NT2/D1 (cell line): ENCODE data around the gene SLC25A13.

Experiments used
- DNase-seq: peaks from one replicate; pipeline ENCODE4 v3.0.0-alpha.2; 2011; ENCODE audit warnings: low read depth, low spot score
- H3K27me3 ChIP-seq: 2 replicates; pipeline ENCODE4 v1.6.0; 2011; ENCODE audit warnings: mild to moderate bottlenecking; ENCODE audit not compliant: insufficient read length, insufficient read depth
- H3K36me3 ChIP-seq: 2 replicates; pipeline ENCODE4 v1.6.1; 2011; ENCODE audit warnings: mild to moderate bottlenecking, low read length, mixed read lengths; ENCODE audit not compliant: insufficient read depth, insufficient read length
- H3K4me1 ChIP-seq: 2 replicates; pipeline ENCODE4 v1.5.1; 2011; ENCODE audit not compliant: insufficient read depth, insufficient read length
- H3K4me3 ChIP-seq: 2 replicates; pipeline ENCODE4 v1.5.1; 2011; ENCODE audit warnings: low read depth; ENCODE audit not compliant: insufficient read length
- H3K9ac ChIP-seq: 2 replicates; pipeline ENCODE4 v1.6.0; 2011; ENCODE audit warnings: low read depth; ENCODE audit not compliant: insufficient read length
- H3K9me3 ChIP-seq: 2 replicates; pipeline ENCODE4 v1.5.1; 2011; ENCODE audit warnings: mild to moderate bottlenecking, low read length; ENCODE audit not compliant: insufficient read depth
- SUZ12 ChIP-seq: IDR thresholded peaks from 2 replicates; pipeline ENCODE4 v1.6.1; 2011; ENCODE audit not compliant: insufficient read length, insufficient read depth; ENCODE audit errors: extremely low read depth
- YY1 ChIP-seq: IDR thresholded peaks from 2 replicates; pipeline ENCODE4 v1.6.1; 2011; ENCODE audit not compliant: insufficient read length, insufficient read depth
- ZNF274 ChIP-seq: IDR thresholded peaks from 2 replicates; pipeline ENCODE4 v1.6.1; 2011; ENCODE audit warnings: mild to moderate bottlenecking, low read depth, low read length

SLC25A13 gene

GRCh38 chr7:96184783-96185182 is 137.1 kb downstream of the SLC25A13 start:
- H3K4me3 ChIP-seq: no peak overlapping the region
- no peak overlapping the region for H3K9ac ChIP-seq
- no peak for DNase-seq
- no peaks in the 10 kb centered on the region for H3K4me1 ChIP-seq
- no peaks in the 10 kb centered on the region for H3K27me3 ChIP-seq
- peaks cover 22% of the 10 kb centered on the region for H3K36me3 ChIP-seq
- H3K9me3 ChIP-seq: no peaks in the 10 kb centered on the region
- TF ChIP-seq YY1 (no peak), SUZ12 (no peak), ZNF274 (no peak)

DNA sequence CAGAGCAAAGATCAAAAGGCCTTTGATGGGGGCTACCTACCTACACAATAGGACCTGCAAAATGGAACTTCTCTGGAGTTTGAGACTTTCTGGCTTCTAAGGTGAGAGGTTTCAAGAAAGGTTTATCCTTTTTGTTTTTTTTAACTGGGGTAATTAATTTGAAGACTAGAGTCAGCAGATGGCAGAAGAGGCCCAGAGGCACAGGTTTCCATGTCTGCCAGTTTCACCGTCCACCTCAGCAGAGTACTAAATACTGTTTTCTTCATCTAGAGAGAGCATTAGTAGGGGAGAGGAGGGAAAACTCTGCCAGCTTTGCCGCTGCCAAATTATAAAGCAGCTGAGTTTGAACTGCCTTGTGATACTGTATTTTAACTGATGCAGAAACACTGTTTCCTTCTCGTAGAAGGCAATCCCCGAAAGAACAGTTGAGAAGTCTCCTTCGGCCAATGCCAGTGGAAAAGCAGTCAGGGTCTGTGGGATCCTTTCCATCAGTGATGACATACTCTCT is 138.7 kb downstream of the SLC25A13 start:
- no peaks in the 10 kb centered on the region for H3K9me3 ChIP-seq
- H3K36me3 ChIP-seq: peaks cover 19% of the 10 kb centered on the region
- no peaks in the 10 kb centered on the region for H3K27me3 ChIP-seq
- H3K9ac ChIP-seq: no peak overlapping the region
- DNase-seq: no peak
- no peaks in the 10 kb centered on the region for H3K4me1 ChIP-seq
- no peak overlapping the region for H3K4me3 ChIP-seq
- no peak for TF ChIP-seq YY1
- TF ChIP-seq ZNF274: no peak
- TF ChIP-seq SUZ12: no peak

DNA sequence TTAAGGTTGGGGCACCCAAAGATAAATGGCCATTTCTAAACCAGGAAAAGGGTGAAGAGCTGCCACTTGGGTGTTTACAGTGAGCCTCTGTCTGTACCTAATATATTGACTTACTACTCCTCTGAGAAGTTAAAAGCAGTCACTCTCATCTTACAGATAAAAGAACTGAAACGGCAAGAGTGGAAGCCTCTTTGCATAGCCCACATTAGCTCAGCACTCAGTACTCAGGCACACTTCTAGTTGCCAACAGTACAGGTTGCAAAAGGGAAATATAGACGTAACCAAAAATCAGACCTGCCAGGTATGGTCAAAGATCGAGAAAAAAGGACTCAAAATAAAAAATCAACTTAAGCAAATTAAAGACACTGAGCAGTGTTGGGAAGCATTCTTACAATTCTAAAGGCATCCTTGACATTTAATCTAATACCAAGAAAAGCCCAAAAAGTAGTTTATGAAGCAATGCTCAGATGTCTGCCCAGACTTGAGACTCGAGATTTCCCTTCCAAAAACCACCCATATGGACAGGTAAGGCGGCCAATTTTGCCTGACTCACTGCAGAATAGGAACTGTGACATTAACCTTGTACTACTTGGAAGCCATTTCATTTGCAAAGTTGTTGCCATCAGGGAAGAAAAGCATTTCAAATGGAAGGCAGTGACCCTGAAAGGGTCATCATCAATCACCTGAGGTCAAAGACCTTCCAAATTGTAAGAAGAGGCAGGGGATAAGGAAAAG is 139.3 kb downstream of the SLC25A13 start:
- no peaks in the 10 kb centered on the region for H3K4me1 ChIP-seq
- no peaks in the 10 kb centered on the region for H3K27me3 ChIP-seq
- DNase-seq: no peak
- no peak overlapping the region for H3K9ac ChIP-seq
- no peaks in the 10 kb centered on the region for H3K9me3 ChIP-seq
- H3K4me3 ChIP-seq: no peak overlapping the region
- no peak for TF ChIP-seq ZNF274
- TF ChIP-seq YY1: no peak
- no peak for TF ChIP-seq SUZ12
- peaks cover 19% of the 10 kb centered on the region for H3K36me3 ChIP-seq

- Histone ChIP-seq H3K4me1 (no peaks in the 10 kb centered on the region), H3K9me3 (no peaks in the 10 kb centered on the region), H3K4me3 (no peak overlapping the region), H3K27me3 (no peaks in the 10 kb centered on the region), H3K9ac (no peak overlapping the region), H3K36me3 (peaks cover 24% of the 10 kb centered on the region)
- TF ChIP-seq SUZ12 (no peak), YY1 (no peak), ZNF274 (no peak)
- no peak for DNase-seq
These were observed 140.7 kb downstream of the SLC25A13 start for GRCh38 chr7:96181174-96181573.

GRCh38 chr7:96179837-96180236 is 142.1 kb downstream of the SLC25A13 start:
- peaks cover 21% of the 10 kb centered on the region for H3K36me3 ChIP-seq

GRCh38 chr7:96179341-96179740 is 142.6 kb downstream of the SLC25A13 start:
- peaks cover 17% of the 10 kb centered on the region for H3K36me3 ChIP-seq
- no peak overlapping the region for H3K9ac ChIP-seq
- no peaks in the 10 kb centered on the region for H3K4me1 ChIP-seq
- H3K4me3 ChIP-seq: no peak overlapping the region
- no peaks in the 10 kb centered on the region for H3K27me3 ChIP-seq
- no peaks in the 10 kb centered on the region for H3K9me3 ChIP-seq
- TF ChIP-seq YY1: no peak
- no peak for TF ChIP-seq SUZ12
- TF ChIP-seq ZNF274: no peak
- no peak for DNase-seq

More at GRCh38 chr7:96179837-96180236, 142.1 kb downstream of the SLC25A13 start:
- no peaks in the 10 kb centered on the region for H3K27me3 ChIP-seq
- no peak for DNase-seq
- no peak for TF ChIP-seq YY1
- TF ChIP-seq ZNF274: no peak
- TF ChIP-seq SUZ12: no peak
- no peaks in the 10 kb centered on the region for H3K9me3 ChIP-seq
- no peak overlapping the region for H3K4me3 ChIP-seq
- H3K4me1 ChIP-seq: no peaks in the 10 kb centered on the region
- H3K9ac ChIP-seq: no peak overlapping the region

DNA sequence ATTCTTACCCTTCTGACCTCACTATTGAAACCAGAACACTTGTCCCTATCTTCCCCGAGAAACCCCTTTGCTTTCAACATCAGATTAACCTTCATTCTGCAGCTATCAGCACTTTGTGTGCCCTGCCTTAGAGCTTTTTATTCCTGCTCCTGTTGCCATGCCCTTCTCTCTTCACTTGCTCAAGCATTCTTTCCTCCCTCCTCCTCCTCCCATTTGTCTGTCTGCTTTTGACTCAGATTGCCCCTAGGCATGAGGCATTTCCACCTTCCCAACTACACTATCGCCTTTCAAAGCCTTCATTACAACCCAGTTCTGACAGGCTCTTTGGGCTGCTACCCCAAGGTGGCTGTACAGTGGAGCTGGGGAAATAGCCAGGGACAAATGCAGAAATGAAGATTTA is 143.3 kb downstream of the SLC25A13 start:
- Histone ChIP-seq H3K4me1 (no peaks in the 10 kb centered on the region), H3K36me3 (peaks cover 11% of the 10 kb centered on the region)
- DNase-seq: peak; percentile 23

More for the DNA sequence above, 143.3 kb downstream of the SLC25A13 start:
- H3K4me3 ChIP-seq: no peak overlapping the region
- H3K9me3 ChIP-seq: no peaks in the 10 kb centered on the region
- no peak overlapping the region for H3K9ac ChIP-seq
- TF ChIP-seq YY1 (no peak), SUZ12 (no peak), ZNF274 (no peak)
- no peaks in the 10 kb centered on the region for H3K27me3 ChIP-seq
